ENCODE results near the gene DNM1L. TPM values are rescaled to one million over a fixed set of nuclear protein-coding genes. Genes with fewer than 3 reads are reported as not detected.
A peak's percentile ranks its signal among the peaks of the same experiment; 100 is the strongest.

Gene DNM1L
- total RNA-seq = 52.9 TPM

GRCh38 chr12:32679091-32679919, at the start of gene DNM1L:
DNM1L (plus strand) TSS chr12:32679301; CDS start chr12:32679364, 63 bp downstream.
- DNase-seq (ENCODE audit: low spot score) = peak; percentile 92

- DNase-seq (ENCODE audit: low spot score) = no peak
Observed at GRCh38 chr12:32641287-32641901, 37.7 kb upstream of the DNM1L start.

- no peak for DNase-seq (ENCODE audit: low spot score)
Observed at GRCh38 chr12:32644431-32644830, 34.7 kb upstream of the DNM1L start.

GRCh38 chr12:32647275-32647674, 31.8 kb upstream of the DNM1L start:
- no peak for DNase-seq (ENCODE audit: low spot score)

GRCh38 chr12:32650508-32650907, 28.6 kb upstream of the DNM1L start:
- no peak for DNase-seq (ENCODE audit: low spot score)

GRCh38 chr12:32651151-32651955, 27.7 kb upstream of the DNM1L start:
- DNase-seq (ENCODE audit: low spot score) = no peak

GRCh38 chr12:32651956-32652210, 27.2 kb upstream of the DNM1L start:
- no peak for DNase-seq (ENCODE audit: low spot score)

GRCh38 chr12:32659908-32660440, 19.1 kb upstream of the DNM1L start:
- no peak for DNase-seq (ENCODE audit: low spot score)

- DNase-seq (ENCODE audit: low spot score) = no peak
Observed at GRCh38 chr12:32661706-32662105, 17.4 kb upstream of the DNM1L start.

- no peak for DNase-seq (ENCODE audit: low spot score)
Observed at GRCh38 chr12:32662665-32663064, 16.4 kb upstream of the DNM1L start.

- no peak for DNase-seq (ENCODE audit: low spot score)
Observed at GRCh38 chr12:32666018-32666417, 13.1 kb upstream of the DNM1L start.

GRCh38 chr12:32669584-32669983, 9.5 kb upstream of the DNM1L start:
- DNase-seq (ENCODE audit: low spot score) = no peak

- peak; percentile 42 for DNase-seq (ENCODE audit: low spot score)
Observed at GRCh38 chr12:32671930-32672780, 6.9 kb upstream of the DNM1L start.

- no peak for DNase-seq (ENCODE audit: low spot score)
Observed at GRCh38 chr12:32679920-32680237, 778 bp downstream of the DNM1L start.

GRCh38 chr12:32680787-32681186, 1.7 kb downstream of the DNM1L start:
- DNase-seq (ENCODE audit: low spot score) = no peak

GRCh38 chr12:32681272-32681671, 2.2 kb downstream of the DNM1L start:
- DNase-seq (ENCODE audit: low spot score) = no peak

GRCh38 chr12:32686340-32686739, 7.2 kb downstream of the DNM1L start:
- no peak for DNase-seq (ENCODE audit: low spot score)

- no peak for DNase-seq (ENCODE audit: low spot score)
Observed at GRCh38 chr12:32688786-32689185, 9.7 kb downstream of the DNM1L start.

- no peak for DNase-seq (ENCODE audit: low spot score)
Observed at GRCh38 chr12:32690927-32691326, 11.8 kb downstream of the DNM1L start.

- DNase-seq (ENCODE audit: low spot score) = no peak
Observed at GRCh38 chr12:32692358-32692757, 13.3 kb downstream of the DNM1L start.

- no peak for DNase-seq (ENCODE audit: low spot score)
Observed at GRCh38 chr12:32693036-32693435, 13.9 kb downstream of the DNM1L start.

- DNase-seq (ENCODE audit: low spot score) = no peak
Observed at GRCh38 chr12:32695787-32696186, 16.7 kb downstream of the DNM1L start.

Measured in mucosa of gallbladder (tissue), 1 donor.